OCI-LY3 (cell line): ENCODE data around the gene RXYLT1.

ENCODE experiments used
- EZH2phosphoT487 ChIP-seq: fragments of 200-600 bp; shearing (Covaris generic); IDR thresholded peaks from 2 replicates; pipeline ENCODE4 v1.6.1; 2018; ENCODE audit warnings: antibody characterized with exemption, mixed run types, low read depth
- TF ChIP-seq, protein P1 (sequence below): fragments of 200-600, 300-600 bp; sonication (generic); IDR thresholded peaks from 2 replicates; pipeline ENCODE4 v1.5.1; 2014; ENCODE audit warnings: antibody characterized with exemption, low read length, low read depth

DNA sequence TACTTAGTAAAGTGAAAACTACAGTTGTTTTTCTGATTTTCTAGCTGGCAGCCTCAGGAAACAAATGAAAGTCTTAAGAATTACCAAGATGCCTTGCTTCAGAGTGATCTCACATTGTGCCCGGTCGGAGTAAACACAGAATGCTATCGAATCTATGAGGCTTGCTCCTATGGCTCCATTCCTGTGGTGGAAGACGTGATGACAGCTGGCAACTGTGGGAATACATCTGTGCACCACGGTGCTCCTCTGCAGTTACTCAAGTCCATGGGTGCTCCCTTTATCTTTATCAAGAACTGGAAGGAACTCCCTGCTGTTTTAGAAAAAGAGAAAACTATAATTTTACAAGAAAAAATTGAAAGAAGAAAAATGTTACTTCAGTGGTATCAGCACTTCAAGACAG is 28.9 kb downstream of the RXYLT1 start:
- TF ChIP-seq, protein P1, sequence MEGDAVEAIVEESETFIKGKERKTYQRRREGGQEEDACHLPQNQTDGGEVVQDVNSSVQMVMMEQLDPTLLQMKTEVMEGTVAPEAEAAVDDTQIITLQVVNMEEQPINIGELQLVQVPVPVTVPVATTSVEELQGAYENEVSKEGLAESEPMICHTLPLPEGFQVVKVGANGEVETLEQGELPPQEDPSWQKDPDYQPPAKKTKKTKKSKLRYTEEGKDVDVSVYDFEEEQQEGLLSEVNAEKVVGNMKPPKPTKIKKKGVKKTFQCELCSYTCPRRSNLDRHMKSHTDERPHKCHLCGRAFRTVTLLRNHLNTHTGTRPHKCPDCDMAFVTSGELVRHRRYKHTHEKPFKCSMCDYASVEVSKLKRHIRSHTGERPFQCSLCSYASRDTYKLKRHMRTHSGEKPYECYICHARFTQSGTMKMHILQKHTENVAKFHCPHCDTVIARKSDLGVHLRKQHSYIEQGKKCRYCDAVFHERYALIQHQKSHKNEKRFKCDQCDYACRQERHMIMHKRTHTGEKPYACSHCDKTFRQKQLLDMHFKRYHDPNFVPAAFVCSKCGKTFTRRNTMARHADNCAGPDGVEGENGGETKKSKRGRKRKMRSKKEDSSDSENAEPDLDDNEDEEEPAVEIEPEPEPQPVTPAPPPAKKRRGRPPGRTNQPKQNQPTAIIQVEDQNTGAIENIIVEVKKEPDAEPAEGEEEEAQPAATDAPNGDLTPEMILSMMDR = no peak
- TF ChIP-seq EZH2phosphoT487 = no peak
